HG03342 (cell line): ENCODE measurements around the gene KDELR1.
A peak's percentile ranks its signal among the peaks of the same experiment; 100 is the strongest.

ENCODE experiments used
- ATAC-seq: cut with Tn5 transposase; IDR thresholded peaks from one replicate; pipeline ENCODE4 v1.9.1; 2021; ENCODE audit warnings: mild to moderate bottlenecking, moderate library complexity; ENCODE audit not compliant: unreplicated experiment

KDELR1 gene

GRCh38 chr19:48346191-48346590 is 45.2 kb downstream of the KDELR1 start:
- no peak for ATAC-seq

- no peak for ATAC-seq
Measured at GRCh38 chr19:48344892-48345291, 46.5 kb downstream of the KDELR1 start.

GRCh38 chr19:48342841-48343540 is 48.4 kb downstream of the KDELR1 start:
- no peak for ATAC-seq

GRCh38 chr19:48342414-48342738 is 49.0 kb downstream of the KDELR1 start:
- ATAC-seq = no peak

GRCh38 chr19:48341515-48342413 is 49.6 kb downstream of the KDELR1 start:
- no peak for ATAC-seq

GRCh38 chr19:48340995-48341394 is 50.4 kb downstream of the KDELR1 start:
- ATAC-seq = no peak

- no peak for ATAC-seq
Measured at GRCh38 chr19:48338802-48339503, 52.4 kb downstream of the KDELR1 start.

GRCh38 chr19:48338253-48338755 is 53.0 kb downstream of the KDELR1 start:
- ATAC-seq = no peak

- ATAC-seq = peak; percentile 50
Measured at GRCh38 chr19:48333467-48334384, 57.6 kb downstream of the KDELR1 start.

GRCh38 chr19:48332662-48333466 is 58.5 kb downstream of the KDELR1 start:
- peak; percentile 47 for ATAC-seq
